ENCODE measurements around the gene CLEC18A.

GRCh38 chr16:69917311-69917710 lies 33.8 kb upstream of the CLEC18A start:
- TF ChIP-seq SUZ12 (IDR thresholded peaks at IDR 0.05; ENCODE audit: extremely low read depth, insufficient read depth, insufficient read length), result no peak
- no peak for TF ChIP-seq ZNF274 (IDR thresholded peaks at IDR 0.05; ENCODE audit: low read depth, low read length)
- no peak for TF ChIP-seq YY1 (IDR thresholded peaks at IDR 0.05; ENCODE audit: insufficient read depth, insufficient read length)

Measured in NT2/D1 (cell line).